ENCODE results near the gene SLC27A3.
"Not testable (repeated sequence)": the region's sequence is repeated elsewhere in the genome, so short reads cannot be mapped to it uniquely, and the experiment has no call there.

The SLC27A3 gene

DNA sequence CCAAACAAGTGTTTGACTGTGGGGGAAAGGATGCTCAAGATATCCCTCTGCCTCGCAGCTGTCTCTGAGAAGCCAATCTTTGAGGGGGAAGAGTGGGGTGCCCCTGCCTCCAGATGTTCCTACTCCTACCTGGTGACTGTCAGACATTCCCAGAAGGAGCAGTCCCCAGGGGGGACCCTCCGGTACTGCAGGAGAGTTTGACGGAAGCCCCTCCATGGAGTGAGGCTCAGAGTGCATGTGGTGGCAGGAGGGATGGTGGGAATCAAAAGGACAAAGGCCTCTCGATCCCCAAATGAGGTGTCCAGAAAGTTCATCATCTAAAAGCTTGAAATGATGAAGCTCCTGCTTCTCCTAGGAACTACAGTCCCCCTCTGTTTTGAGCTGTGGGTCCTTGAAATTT, 5.3 kb downstream of the SLC27A3 start:
- DNase-seq (ENCODE audit: low read depth) = no peak

DNA sequence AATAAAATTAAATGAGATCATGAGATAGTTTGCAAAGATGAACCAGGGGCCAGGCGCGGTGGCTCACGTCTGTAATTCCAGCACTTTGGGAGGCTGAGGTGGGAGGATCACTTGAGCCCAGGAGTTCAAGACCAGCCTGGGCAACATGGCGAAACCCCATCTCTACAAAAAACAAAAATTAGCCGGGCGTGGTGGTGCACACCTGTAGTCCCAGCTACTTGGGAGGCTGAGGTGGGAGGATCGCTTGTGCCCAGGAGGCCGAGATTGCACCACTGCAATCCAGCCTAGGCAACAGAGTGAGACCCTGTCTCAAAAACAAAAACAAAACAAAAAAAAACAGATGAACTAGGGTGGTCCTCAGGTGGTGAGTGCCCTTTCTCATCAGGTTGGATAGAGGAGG, 7.4 kb downstream of the SLC27A3 start:
- DNase-seq (ENCODE audit: low read depth) = not testable (repeated sequence)

DNA sequence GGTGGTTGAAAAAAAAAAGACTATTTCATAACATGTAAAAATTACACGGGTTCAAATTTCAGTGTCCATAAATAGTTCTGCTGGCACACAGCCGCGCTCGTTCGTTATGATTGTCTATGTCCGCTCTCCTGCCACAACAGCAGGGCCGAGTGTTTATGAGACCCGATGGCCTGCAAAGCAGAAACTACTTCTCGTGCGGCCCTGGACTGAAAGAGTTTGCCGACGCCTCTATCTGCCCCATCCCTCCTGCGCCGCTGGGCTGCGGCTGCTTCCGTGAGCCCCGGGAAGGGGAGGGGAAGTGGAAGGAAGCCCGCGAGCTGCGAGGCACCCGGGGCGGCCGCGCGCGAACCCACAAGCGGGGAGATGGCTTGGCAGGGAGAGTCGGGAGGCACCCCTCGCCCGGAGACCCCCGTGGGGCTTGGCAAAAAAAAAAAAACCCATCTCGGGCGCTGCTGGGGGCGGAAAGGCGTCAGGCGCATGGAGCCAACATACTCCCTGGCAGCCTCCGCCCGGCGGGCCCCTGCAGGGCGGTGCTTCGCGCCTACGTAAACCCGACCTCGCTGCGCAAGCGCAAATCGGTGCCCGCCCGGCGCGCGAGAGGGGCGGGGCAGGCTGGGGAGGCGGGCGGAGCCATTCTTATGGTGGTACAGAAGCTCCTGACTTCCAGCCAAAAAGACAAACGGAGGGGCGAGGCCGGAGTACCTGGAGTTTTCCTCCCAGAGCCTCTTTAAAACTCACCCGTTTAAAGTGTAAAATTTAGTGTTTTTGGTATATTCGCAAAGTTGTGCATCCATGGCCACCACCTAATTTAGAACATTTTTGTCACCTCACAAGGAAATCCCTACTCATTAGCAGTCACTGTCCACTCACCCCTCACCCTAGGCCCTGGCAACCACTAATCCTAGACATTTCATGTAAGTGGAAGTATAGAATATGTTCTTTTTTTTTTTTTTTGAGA, 8.3 kb downstream of the SLC27A3 start:
- DNase-seq (ENCODE audit: low read depth) = peak; percentile 46

DNA sequence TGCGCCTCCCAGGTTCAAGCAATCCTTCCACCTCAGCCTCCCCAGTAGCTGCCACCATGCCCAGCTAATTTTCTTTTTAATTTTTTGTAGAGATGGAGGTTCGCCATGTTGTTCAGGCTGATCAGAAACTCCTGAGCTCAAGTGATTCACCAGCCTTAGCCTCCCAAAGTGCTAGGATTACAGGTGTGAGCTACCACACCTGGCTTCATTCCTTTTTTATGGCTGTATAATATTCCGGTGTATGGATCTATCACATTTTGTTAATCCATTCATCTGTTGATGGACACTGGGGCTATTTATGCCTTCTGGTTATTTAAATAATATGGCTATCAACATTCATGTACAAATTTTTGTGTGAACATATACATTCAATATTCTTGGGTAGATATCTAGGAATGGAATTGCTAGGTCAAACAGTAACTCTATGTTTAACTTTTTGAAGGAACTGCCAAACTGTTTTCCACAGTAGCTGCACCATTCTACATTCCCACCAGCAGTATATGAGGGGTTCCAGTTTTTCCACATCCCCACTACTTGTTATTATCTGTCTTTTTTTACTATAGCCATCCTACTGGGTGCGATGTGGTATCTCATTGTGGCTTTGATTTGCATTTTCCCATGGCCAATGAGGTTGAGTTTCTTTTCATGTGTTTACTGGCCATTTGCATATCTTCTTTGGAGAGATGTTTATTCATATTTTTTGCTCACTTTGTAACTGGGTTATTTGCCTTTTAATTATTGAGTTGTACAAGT, 11.0 kb downstream of the SLC27A3 start:
- DNase-seq (ENCODE audit: low read depth) = no peak

DNA sequence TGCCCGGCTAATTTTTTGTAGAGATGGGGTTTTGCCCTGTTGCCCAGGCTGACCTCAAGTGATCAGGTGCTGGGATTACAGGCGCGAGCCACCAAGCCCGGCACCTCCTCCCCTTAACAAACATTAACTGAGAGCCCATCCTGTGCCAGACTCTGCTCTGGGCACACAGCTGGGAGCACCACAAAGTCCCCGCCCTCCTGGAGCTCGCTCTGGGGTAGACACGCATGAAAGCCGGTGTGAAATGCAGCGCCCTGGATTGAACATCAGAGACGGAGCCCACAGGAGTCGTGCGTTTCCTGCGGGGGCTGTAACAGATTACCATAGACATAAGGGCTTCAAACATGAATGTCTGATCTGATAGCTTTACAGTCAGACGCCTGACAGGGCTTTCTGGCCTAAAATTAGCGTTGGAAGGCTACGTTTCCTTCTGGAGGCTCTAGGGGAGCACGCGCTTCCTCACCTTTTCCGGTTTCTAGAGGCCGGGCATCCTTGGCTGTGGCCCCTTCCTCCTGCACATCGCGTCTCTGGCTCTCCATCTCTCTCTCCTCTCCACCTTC, 14.3 kb downstream of the SLC27A3 start:
- no peak for DNase-seq (ENCODE audit: low read depth)

DNA sequence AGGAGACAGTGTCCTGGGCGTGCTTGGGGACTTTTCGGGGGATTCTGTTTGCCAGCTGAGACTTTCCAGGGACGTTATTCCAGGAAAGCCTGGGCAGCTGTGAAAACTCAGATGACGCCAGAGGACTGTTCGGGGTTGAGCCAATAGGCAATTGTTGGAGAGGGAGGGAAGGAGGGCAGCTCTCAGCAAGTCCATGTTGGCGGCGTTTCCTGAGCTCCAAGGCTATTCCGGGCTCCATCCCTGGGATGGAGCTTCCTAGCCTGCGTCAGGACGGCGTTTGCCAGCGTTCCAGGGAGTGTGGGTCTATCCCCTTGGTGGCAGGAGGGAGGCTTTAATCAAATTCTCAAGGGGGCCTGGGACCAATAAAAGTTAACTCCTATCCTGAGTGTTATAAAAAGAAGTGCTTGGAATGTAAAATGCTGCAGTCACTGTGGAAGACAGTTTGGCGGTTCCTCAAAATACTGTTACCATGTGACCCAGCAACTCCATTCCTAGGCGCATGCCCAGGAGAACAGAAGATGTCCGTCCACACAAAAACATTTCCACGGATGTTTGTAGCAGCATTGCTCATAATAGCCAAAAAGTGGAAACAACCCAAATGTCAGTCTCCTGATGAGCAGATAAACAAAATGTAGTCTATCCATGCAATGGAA, 15.2 kb downstream of the SLC27A3 start:
- no peak for DNase-seq (ENCODE audit: low read depth)

DNA sequence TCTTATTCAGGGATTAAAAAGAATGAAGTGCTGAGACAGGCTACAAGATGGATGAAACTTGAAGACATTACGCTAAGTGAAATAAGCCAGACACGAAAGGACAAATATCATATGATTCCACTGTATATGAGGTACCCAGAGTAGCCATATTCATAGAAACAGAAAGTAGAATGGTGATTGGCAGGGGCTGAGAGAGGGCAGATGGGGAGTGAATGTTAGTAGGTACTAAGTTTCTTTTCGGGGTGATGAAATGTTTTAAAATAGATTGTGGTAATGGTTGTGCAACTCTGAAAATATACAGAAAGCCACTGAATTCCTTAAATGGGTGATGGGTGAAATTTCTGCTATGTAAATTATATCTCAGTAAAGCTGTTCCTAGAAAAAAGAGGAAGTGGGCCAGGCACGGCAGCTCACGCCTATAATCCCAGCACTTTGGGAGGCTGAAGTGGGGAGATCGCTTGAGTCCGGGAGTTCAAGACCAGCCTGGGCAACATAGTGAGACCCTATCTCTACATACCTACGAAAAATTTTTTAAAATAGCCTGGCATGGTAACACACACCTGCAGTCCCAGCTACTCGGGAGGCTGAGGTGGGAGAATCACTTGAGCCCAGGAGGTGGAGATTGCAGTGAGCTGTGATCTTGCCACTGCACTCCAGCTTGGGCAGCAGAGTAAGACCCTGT, 15.9 kb downstream of the SLC27A3 start:
- DNase-seq (ENCODE audit: low read depth) = peak; percentile 69

DNA sequence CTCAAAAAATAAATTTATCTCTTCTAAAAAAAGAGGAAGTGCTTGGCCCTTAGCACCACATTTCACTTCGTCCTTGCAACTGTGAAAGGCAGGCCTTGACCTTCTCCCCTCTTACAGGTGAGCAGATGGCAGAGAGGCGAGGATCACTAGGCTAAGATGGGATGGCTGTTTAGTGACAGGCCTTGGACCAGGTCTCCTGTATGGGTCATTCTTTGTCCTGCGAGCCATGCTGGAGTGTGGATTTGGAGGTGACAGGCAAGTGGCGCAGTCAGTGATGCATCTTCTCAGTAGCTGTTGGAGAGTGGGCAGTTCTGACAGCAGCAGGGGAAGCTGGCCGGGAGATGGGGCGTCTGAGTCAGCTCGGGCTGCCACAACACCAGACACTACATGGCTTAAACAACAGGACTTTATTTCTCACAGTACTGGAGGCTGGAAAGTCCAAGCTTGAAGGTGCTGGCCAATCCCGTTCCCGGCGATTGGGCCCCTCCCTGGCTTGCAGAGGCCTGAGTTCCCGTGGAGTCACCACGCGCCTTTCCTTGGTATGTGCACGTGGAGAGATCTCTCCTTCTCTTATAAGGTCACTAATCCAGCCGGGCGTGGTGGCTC, 16.5 kb downstream of the SLC27A3 start:
- DNase-seq (ENCODE audit: low read depth) = no peak

DNA sequence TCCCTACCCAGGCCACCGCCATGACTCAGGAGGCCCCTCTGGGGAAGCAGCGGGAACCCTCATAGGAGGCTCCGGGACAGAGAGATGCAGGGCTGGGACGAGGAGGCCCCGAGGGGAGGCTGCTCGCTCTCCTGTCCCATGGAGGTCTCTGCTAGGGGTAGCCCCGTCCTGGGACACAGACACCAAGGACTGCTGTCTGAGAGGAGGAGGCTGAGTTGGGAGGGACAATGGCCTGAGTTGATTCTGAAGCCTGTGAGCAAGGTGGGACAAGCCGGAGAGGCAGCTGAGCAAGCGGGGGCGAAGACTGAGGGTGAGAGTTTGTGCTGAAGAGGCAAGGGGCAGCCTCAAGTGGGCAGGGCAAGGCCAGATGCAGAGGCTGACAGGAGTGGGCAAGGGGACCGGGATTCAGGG, 17.4 kb downstream of the SLC27A3 start:
- DNase-seq (ENCODE audit: low read depth) = no peak

DNA sequence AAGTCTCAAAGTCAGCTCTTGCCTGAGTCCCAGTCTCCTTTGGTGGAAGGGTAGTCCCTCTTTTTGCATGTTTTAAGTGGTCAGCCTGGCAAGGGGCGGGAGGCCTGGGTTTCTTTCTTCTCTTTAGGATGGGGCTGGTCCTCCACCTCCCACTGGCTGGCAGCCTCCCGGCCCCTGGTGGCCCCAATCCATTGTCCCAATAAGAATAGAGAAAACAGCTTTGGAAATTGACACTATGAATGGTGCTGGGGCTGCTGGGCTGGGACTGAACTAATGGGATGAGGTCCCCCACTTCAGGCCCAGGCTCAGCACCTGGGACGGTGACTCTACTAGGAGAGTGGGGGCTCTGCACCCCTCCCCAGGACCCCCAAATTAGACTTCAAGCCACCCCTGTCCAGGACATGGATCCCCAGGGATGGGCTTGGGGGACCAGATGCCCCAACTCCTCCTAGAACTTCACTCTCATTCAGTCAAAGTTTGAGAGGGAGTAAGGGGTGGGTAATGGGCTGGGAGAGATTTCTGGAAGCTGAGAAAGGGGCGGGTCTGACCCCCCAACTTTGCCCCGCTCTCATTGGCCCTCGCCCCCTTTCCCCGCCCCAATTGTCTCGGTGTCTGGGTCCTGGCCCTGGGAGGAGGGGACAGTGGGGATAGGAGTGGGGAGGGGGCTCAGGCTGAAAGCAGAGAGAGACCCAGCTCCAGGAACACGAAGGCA, 18.2 kb downstream of the SLC27A3 start:
- DNase-seq (ENCODE audit: low read depth) = no peak

DNA sequence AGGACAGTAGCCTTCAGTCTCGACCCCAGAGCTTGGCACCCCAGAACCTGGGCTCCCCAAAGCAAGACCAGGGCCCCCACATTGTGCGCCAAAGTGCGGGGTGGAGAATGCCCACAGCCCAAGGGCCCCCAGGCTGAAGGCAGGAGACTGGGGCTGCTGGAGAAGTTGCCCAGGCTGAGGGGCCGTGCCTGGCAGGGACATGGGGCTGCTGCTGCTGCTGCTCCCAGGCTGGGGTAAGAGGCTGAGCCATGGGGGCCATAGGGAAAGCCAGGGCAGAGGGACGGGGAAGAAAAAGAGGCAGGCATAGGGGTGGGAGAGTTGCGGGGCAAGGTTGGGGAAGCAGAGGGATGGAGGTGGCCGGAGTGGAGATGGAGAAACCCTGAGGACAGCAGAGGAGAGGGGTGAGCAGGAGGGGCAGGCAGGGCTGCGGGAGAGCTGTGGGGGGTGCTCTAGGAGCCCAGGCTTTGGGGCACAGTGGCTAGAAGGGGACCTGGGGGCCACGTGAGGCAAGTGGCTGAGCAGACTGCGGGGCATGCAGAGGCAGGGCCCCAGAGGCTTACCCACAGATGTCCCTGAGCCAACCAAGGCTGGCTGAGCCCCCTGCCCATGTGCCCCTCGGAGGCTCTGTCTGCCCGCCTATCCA, 18.9 kb downstream of the SLC27A3 start:
- DNase-seq (ENCODE audit: low read depth) = no peak

DNA sequence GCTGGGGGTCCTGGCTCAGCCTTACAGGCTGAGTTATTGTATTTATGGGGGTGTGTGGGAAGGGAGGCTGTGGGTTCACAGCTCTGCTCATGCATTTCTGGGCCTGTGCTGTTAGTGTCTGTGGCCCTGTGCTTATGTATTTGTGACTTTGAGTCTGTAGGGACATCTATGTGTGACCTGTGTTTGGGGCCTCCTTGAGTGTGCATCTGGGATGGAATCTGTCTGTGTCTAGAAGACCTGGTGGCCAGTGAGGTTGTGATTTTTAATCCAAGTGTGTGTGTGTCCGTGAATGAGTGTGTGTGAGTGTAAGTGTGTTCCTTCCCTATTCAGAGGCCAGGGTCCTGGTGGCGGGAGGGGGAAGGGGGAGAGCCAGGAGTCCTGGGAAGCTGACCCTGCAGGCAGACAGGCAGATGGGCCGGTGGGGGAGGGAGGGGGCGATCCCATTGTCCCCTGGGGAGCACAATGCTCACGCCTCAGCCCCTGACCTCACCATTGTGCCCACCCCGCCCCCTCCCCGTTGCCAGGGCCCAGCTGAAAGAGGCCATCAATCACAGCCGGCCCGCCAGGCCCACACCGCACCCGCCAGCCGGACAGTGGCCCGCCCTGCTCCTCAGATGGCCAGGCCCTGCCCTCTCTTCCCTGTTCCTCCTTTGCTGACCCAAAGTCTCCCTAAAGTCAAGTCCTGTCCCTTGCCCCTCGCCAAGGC, 19.6 kb downstream of the SLC27A3 start:
- DNase-seq (ENCODE audit: low read depth) = no peak

DNA sequence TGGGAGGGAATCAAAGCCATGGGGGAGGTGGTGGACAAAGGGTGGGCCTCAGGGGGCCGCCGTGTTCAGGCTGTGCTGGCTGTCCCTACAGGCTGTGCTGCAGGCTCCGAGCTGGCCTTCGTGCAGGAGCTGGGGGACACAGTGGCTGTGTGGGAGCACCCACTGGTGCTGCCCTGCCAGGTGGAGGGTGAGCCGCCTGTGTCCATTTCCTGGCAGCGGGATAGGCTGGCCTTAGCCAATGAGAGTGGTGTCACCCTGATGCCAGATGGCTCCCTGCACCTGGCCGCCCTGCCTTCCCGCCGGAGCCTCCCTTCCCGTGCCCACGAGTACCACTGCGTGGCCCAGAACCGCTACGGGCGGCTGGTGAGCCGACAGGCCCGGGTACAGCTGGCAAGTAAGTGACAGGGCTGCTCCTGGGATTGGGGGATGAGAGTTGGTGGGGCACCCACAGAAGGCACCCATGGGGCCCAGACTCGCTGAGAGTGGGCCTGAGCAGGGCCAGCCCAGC, 20.2 kb downstream of the SLC27A3 start:
- no peak for DNase-seq (ENCODE audit: low read depth)

DNA sequence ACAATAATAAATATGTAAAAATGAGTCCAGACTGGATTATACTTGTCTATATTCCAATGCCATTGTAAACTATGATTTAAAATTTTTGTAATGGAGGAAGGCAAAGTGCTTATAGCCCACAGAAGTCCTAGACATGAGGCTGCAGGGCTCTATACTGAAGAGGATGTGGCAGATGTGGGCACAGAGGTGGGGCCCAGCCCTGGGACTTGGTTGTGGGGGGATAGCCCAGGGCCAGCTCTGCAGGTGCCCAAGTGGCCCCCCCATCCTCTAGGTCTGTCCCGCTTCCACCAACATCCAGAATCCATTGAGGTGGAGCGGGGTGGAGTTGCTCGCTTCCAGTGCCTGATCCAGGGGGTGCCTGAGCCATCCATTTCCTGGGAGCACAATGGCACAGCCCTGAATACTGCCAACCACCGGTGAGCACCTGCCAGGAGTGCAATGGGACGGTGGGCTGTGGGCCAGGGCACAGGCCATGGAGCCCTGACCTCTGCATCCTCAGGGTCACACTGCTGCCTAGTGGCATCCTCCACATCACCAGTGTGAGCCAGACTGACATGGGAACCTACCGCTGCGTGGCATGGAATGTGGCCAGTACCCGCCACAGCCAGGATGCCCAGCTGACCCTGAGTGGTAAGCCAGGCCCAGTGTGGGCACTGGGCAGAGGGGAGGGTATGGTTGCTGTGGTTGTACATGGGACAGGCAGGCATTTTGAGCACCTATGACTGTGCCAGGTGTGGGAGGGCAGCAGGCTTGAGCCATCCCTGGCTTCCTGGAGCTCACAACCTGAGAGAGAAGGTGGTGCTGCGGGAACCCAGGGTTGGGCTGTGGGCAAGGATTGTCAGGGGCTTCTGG, 21.0 kb downstream of the SLC27A3 start:
- no peak for DNase-seq (ENCODE audit: low read depth)

DNA sequence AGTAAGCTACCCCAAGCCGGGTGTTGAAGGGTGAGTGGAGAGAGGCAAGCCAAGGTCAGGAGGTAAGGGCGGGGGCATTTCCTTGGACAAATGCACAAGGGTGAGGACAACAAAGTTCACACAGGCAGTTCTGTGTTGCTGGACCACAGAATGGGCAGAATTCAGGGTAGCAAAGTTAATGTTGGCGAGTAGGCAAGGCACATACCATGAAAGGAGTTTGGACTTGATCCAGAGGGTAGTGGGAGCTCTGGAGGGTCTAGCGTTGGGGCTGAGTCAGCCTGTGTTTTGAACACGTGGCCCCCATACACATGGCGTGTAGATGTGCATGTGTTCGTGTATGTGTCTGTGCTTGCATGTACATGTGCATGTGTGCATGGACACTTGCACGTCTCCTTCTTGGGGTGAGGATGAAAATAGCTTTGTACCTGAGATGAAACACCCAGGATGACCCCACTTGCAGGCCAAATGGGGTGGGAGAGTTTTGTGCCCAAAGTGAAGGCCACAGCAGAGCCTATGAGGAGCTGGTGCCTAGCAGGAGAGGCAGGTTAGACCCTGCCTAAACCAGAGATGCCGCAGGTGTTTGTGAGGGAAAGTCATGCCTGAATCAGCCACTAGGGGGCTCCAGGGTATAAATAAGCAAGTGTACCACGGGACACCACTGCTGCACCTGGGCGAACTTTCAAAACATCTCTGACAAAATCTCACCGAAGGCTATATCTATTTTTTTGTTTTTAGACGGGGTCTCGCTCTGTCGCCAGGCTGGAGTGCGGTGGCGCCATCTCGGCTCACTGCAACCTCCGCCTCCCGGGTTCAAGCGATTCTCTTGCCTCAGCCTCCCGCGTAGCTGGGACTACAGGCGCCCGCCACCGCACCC, 21.8 kb downstream of the SLC27A3 start:
- no peak for DNase-seq (ENCODE audit: low read depth)

DNA sequence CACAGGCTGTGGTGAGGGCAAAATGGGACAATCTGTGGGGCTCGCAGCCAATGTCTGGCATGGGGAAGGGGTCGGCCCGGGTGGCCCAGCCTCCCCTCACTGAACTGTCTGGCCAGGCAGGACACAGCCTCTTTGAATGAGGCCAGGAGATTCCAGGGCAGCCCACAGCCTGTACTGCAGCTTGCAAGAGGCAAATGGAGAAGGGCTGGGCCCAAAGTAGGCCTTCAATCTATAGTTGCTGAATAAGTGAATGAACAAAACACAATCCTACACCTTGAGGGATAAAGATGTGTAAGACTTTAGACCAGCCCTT, 23.2 kb downstream of the SLC27A3 start:
- no peak for DNase-seq (ENCODE audit: low read depth)

DNA sequence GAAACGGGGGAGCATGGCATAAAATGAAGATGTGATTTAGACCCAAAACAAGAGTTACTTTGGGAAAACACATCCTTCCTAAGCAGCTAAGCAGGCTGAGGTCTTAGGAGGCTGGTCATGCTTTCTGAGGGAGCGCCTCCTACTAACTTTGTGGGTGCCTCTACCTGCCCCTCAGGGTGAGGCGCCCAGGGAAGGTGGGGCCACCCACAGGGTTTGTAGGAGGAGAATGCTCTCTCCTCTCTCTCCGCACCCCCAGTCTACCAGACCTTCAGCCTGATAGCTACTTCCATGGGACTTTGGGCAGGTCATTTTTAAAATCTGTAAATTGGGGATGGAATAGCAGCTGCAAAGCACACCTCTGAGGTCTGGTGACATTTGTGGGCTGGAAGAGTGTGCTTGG, 23.8 kb downstream of the SLC27A3 start:
- no peak for DNase-seq (ENCODE audit: low read depth)

Data from non-pigmented ciliary epithelial cell (primary cell).